Stomach (tissue), 9 donors: ENCODE data around the gene OPRL1. TPM values are rescaled to one million over a fixed set of nuclear protein-coding genes. Genes with fewer than 3 reads are reported as not detected.

Experiments
- DNase-seq, 2 donors: peaks; one replicate each; pipeline versions ENCODE4 v3.0.0 to v3.0.0-alpha.2; 2013 to 2019
- H3K27ac ChIP-seq, 5 donors: fragments of 200-600 bp in 4 of 5; sonication (generic) in 4 of 5; one replicate each; pipeline ENCODE4 v1.5.1; 2013 to 2019; ENCODE audit warnings: mild to moderate bottlenecking in 1 of 5, moderate library complexity in 1 of 5
- H3K27me3 ChIP-seq, 3 donors: fragments of 200-600 bp; sonication (generic); one replicate each; pipeline ENCODE4 v1.5.1; 2017 to 2019; ENCODE audit warnings: mixed run types in 1 of 3
- H3K36me3 ChIP-seq, 4 donors: fragments of 200-600 bp; sonication (generic); 1 replicate in 3 of 4; 2 replicates in 1 of 4; pipeline ENCODE4 v1.5.1; 2016 to 2019
- H3K4me1 ChIP-seq, 4 donors: fragments of 200-600 bp; sonication (generic); one replicate each; pipeline ENCODE4 v1.5.1; 2016 to 2019
- H3K4me3 ChIP-seq, 4 donors: fragments of 200-600 bp; sonication (generic) in 3 of 4; one replicate each; pipeline ENCODE4 v1.5.1; 2016 to 2019; ENCODE audit warnings: mild to moderate bottlenecking in 1 of 4
- H3K9me3 ChIP-seq, 4 donors: fragments of 200-600 bp; sonication (generic); one replicate each; pipeline ENCODE4 v1.5.1; 2016 to 2019
- CTCF ChIP-seq, 7 experiments: fragments of 450-650 bp in 4 of 7; fragments of 200-600 bp in 3 of 7; sonication (generic) in 3 of 7; IDR thresholded peaks; one replicate each; pipeline ENCODE4 v1.5.1; 2016 to 2019; ENCODE audit warnings: antibody characterized with exemption in 7 of 7, control low read depth in 2 of 7, mild to moderate bottlenecking in 1 of 7
- EP300 ChIP-seq: sonication (generic); formaldehyde crosslinking; IDR thresholded peaks from one replicate; pipeline ENCODE4 v1.6.1; 2017; ENCODE audit warnings: antibody characterized with exemption
- POLR2A ChIP-seq, 4 donors: fragments of 450-650 bp; IDR thresholded peaks; one replicate each; pipeline ENCODE4 v1.6.1; 2016; ENCODE audit warnings: antibody characterized with exemption in 4 of 4, control low read depth in 2 of 4, mild to moderate bottlenecking in 1 of 4, moderate library complexity in 1 of 4
- POLR2AphosphoS5 ChIP-seq, 3 donors: sonication (generic); formaldehyde crosslinking; IDR thresholded peaks; one replicate each; pipeline ENCODE4 v1.6.1; 2016; ENCODE audit warnings: antibody characterized with exemption in 3 of 3
- WGBS, 5 donors: extraction: QIAGEN DNeasy Blood & Tissue Kit in 3 of 5; methylation state at CpG; one replicate each; pipeline versions ENCODE4 v1.1.5 to v1.1.7; 2013 to 2018; 5-methylcytosine and 5-hydroxymethylcytosine counted together
- intact Hi-C: fragments of 100-400 bp; cut with DNase I; formaldehyde crosslinking; loops from one replicate; pipeline ENCODE4 v1.15.1; 2023; ENCODE audit warnings: low total_unique reads
- polyA plus RNA-seq, 3 donors: library from polyadenylated mRNA; stranded (reverse); fragments of 200-250 nt; gene quantifications; one replicate each; pipeline ENCODE4 v1.2.3, GENCODE V29; 2013
- total RNA-seq, 5 donors: library from RNA; depleted of rRNA; stranded (reverse); fragments of >200 nt; gene quantifications; one replicate each; pipeline versions ENCODE4 v1.1.0 to v1.2.3, GENCODE V29; 2014 to 2016
- donor health status: healthy with polysubstance abuse.
- donor health status: Bipolar disorder and iron deficiency.
- donor health status: healthy.

OPRL1 gene
- total and polyA plus RNA-seq, 8 donors: 0.18 to 4.7 (median 0.40) TPM; not detected in 4

- H3K4me1 ChIP-seq: peaks cover 31 to 55% (median 37%) of the 10 kb centered on the region in 4 donors
- no peak for DNase-seq
- H3K36me3 ChIP-seq: peaks cover 0 to 5% (median under 1%) of the 10 kb centered on the region in 4 donors
- no peak overlapping the region for H3K27ac ChIP-seq
- 43 to 56% (median 49%) methylated on average over 26 to 27 of the region's 27 CpGs for WGBS, 5 donors
- H3K9me3 ChIP-seq: no peaks in the 10 kb centered on the region
- intact Hi-C loops: no loop called here
- TF ChIP-seq CTCF (IDR thresholded peaks at IDR 0.05) (no peak), POLR2A (IDR thresholded peaks at IDR 0.05) (no peak), EP300 (no peak), POLR2AphosphoS5 (IDR thresholded peaks at IDR 0.05) (no peak)
- H3K4me3 ChIP-seq: no peak overlapping the region
- no peaks in the 10 kb centered on the region for H3K27me3 ChIP-seq
These were observed 14.6 kb upstream of the OPRL1 start for GRCh38 chr20:64065062-64065973.

DNA sequence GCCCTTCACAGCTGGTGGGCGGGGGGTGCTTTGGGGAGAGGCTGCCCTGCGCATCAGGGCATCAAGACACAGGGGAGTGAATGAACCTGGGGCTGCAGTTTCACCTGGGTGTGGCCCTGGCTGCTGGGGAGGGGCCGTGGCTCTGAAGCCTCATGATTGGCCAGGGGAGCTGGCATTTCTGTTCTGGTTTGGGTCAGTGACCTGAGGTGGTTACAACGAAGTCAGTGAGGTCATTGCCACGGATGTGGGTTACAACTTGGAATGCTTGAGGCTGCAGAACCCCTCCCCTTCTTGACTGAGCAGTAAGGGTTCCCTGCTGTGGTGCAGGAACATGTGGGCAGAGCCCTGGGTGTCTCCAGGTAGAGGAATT lies 13.9 kb upstream of the OPRL1 start:
- 33 to 48% (median 36%) methylated on average over 4 to 5 of the region's 5 CpGs for WGBS, 5 donors
- peak in 1 of 2 donors; percentile 55 for DNase-seq
- TF ChIP-seq POLR2A (IDR thresholded peaks at IDR 0.05) (no peak), CTCF (IDR thresholded peaks at IDR 0.05) (no peak), POLR2AphosphoS5 (IDR thresholded peaks at IDR 0.05) (no peak), EP300 (no peak)

GRCh38 chr20:64067005-64067632 lies 12.8 kb upstream of the OPRL1 start:
- no peak for DNase-seq
- 78 to 91% (median 80%) methylated on average over 6 of the region's 6 CpGs for WGBS, 5 donors
- H3K27me3 ChIP-seq: no peaks in the 10 kb centered on the region
- peaks cover 0 to 18% (median 14%) of the 10 kb centered on the region in 4 donors for H3K36me3 ChIP-seq
- H3K4me3 ChIP-seq: no peak overlapping the region
- intact Hi-C loops: no loop called here
- no peaks in the 10 kb centered on the region for H3K9me3 ChIP-seq
- TF ChIP-seq POLR2AphosphoS5 (IDR thresholded peaks at IDR 0.05): no peak
- TF ChIP-seq CTCF (IDR thresholded peaks at IDR 0.05): no peak
- TF ChIP-seq EP300: no peak
- no peak for TF ChIP-seq POLR2A (IDR thresholded peaks at IDR 0.05)
- H3K4me1 ChIP-seq: peaks cover 31 to 53% (median 36%) of the 10 kb centered on the region in 4 donors
- H3K27ac ChIP-seq: no peak overlapping the region

More for the DNA sequence above, 13.9 kb upstream of the OPRL1 start:
- Histone ChIP-seq H3K27ac (no peak overlapping the region), H3K9me3 (no peaks in the 10 kb centered on the region), H3K27me3 (no peaks in the 10 kb centered on the region), H3K4me1 (peaks cover 31 to 55% (median 37%) of the 10 kb centered on the region in 4 donors), H3K4me3 (no peak overlapping the region), H3K36me3 (peaks cover 0 to 8% (median 5%) of the 10 kb centered on the region in 4 donors)
- intact Hi-C loops: no loop called here

- no peak for DNase-seq
- Histone ChIP-seq H3K4me3 (no peak overlapping the region), H3K36me3 (peaks cover 0 to 25% (median 21%) of the 10 kb centered on the region in 4 donors), H3K27me3 (no peaks in the 10 kb centered on the region), H3K27ac (no peak overlapping the region), H3K4me1 (peaks cover 25 to 46% (median 29%) of the 10 kb centered on the region in 4 donors), H3K9me3 (no peaks in the 10 kb centered on the region)
- TF ChIP-seq CTCF (IDR thresholded peaks at IDR 0.05): no peak
- TF ChIP-seq POLR2A (IDR thresholded peaks at IDR 0.05): no peak
- TF ChIP-seq POLR2AphosphoS5 (IDR thresholded peaks at IDR 0.05): no peak
- TF ChIP-seq EP300: no peak
- intact Hi-C loops: no loop called here
- 58 to 81% (median 76%) methylated on average over 9 to 12 of the region's 12 CpGs for WGBS, 5 donors
These were observed 12.1 kb upstream of the OPRL1 start for GRCh38 chr20:64067733-64068307.
